ENCODE data around the gene AMOTL1. TPM values are rescaled to one million over a fixed set of nuclear protein-coding genes. Genes with fewer than 3 reads are reported as not detected.

AMOTL1 gene
- polyA plus RNA-seq, 4 donors, result 38.4 to 52.1 (median 47.5) TPM

GRCh38 chr11:94741022-94741679 lies 27.0 kb upstream of the AMOTL1 start:
- DNase-seq (ENCODE audit: low read depth in 4 of 4, low spot score in 3 of 4), result peak in 3 of 4 donors; percentile 42 to 67 (median 50)

GRCh38 chr11:94742665-94743064 lies 25.5 kb upstream of the AMOTL1 start:
- DNase-seq (ENCODE audit: low read depth in 4 of 4, low spot score in 3 of 4), result no peak

- no peak for DNase-seq (ENCODE audit: low read depth in 4 of 4, low spot score in 3 of 4)
Observed at GRCh38 chr11:94746721-94747120, 21.4 kb upstream of the AMOTL1 start.

GRCh38 chr11:94747146-94747545 lies 21.0 kb upstream of the AMOTL1 start:
- DNase-seq (ENCODE audit: low read depth in 4 of 4, low spot score in 3 of 4), result no peak

- no peak for DNase-seq (ENCODE audit: low read depth in 4 of 4, low spot score in 3 of 4)
Observed at GRCh38 chr11:94747601-94748041, 20.5 kb upstream of the AMOTL1 start.

- DNase-seq (ENCODE audit: low read depth in 4 of 4, low spot score in 3 of 4), result no peak
Observed at GRCh38 chr11:94749369-94749768, 18.8 kb upstream of the AMOTL1 start.

GRCh38 chr11:94750319-94751217 lies 17.6 kb upstream of the AMOTL1 start:
- DNase-seq (ENCODE audit: low read depth in 4 of 4, low spot score in 3 of 4), result no peak

GRCh38 chr11:94751218-94751609 lies 16.9 kb upstream of the AMOTL1 start:
- DNase-seq (ENCODE audit: low read depth in 4 of 4, low spot score in 3 of 4), result no peak

- no peak for DNase-seq (ENCODE audit: low read depth in 4 of 4, low spot score in 3 of 4)
Observed at GRCh38 chr11:94751786-94752185, 16.4 kb upstream of the AMOTL1 start.

- no peak for DNase-seq (ENCODE audit: low read depth in 4 of 4, low spot score in 3 of 4)
Observed at GRCh38 chr11:94753630-94754029, 14.5 kb upstream of the AMOTL1 start.

- no peak for DNase-seq (ENCODE audit: low read depth in 4 of 4, low spot score in 3 of 4)
Observed at GRCh38 chr11:94754335-94754734, 13.8 kb upstream of the AMOTL1 start.

GRCh38 chr11:94754819-94755218 lies 13.3 kb upstream of the AMOTL1 start:
- DNase-seq (ENCODE audit: low read depth in 4 of 4, low spot score in 3 of 4), result no peak

- no peak for DNase-seq (ENCODE audit: low read depth in 4 of 4, low spot score in 3 of 4)
Observed at GRCh38 chr11:94755494-94755893, 12.7 kb upstream of the AMOTL1 start.

GRCh38 chr11:94757037-94757735 lies 11.0 kb upstream of the AMOTL1 start:
- DNase-seq (ENCODE audit: low read depth in 4 of 4, low spot score in 3 of 4), result no peak

GRCh38 chr11:94758666-94759065 lies 9.5 kb upstream of the AMOTL1 start:
- no peak for DNase-seq (ENCODE audit: low read depth in 4 of 4, low spot score in 3 of 4)

GRCh38 chr11:94759522-94759921 lies 8.6 kb upstream of the AMOTL1 start:
- DNase-seq (ENCODE audit: low read depth in 4 of 4, low spot score in 3 of 4), result no peak

GRCh38 chr11:94760296-94760695 lies 7.9 kb upstream of the AMOTL1 start:
- DNase-seq (ENCODE audit: low read depth in 4 of 4, low spot score in 3 of 4), result no peak

GRCh38 chr11:94762208-94762607 lies 5.9 kb upstream of the AMOTL1 start:
- no peak for DNase-seq (ENCODE audit: low read depth in 4 of 4, low spot score in 3 of 4)

GRCh38 chr11:94762995-94763394 lies 5.2 kb upstream of the AMOTL1 start:
- no peak for DNase-seq (ENCODE audit: low read depth in 4 of 4, low spot score in 3 of 4)

- DNase-seq (ENCODE audit: low read depth in 4 of 4, low spot score in 3 of 4), result no peak
Observed at GRCh38 chr11:94766713-94767206, 1.4 kb upstream of the AMOTL1 start.

- DNase-seq (ENCODE audit: low read depth in 4 of 4, low spot score in 3 of 4), result no peak
Observed at GRCh38 chr11:94767291-94767690, 865 bp upstream of the AMOTL1 start.

Measured in left renal pelvis (tissue), 4 donors.